Suprapubic skin (tissue), 4 donors: ENCODE measurements around the gene HPGDS. TPM values are rescaled to one million over a fixed set of nuclear protein-coding genes. Genes with fewer than 3 reads are reported as not detected.

Experiments used
- DNase-seq, 2 donors: peaks; one replicate each; pipeline ENCODE4 v3.0.0-alpha.2; 2019; ENCODE audit warnings: low spot score in 2 of 2
- H3K27ac ChIP-seq: fragments of 200-600 bp; sonication (generic); one replicate; pipeline ENCODE4 v1.5.1; 2019
- H3K27me3 ChIP-seq: fragments of 200-600 bp; sonication (generic); one replicate; pipeline ENCODE4 v1.5.1; 2019
- H3K36me3 ChIP-seq: fragments of 200-600 bp; sonication (generic); one replicate; pipeline ENCODE4 v1.5.1; 2019
- H3K4me1 ChIP-seq: fragments of 200-600 bp; sonication (generic); one replicate; pipeline ENCODE4 v1.5.1; 2019
- H3K4me3 ChIP-seq: fragments of 200-600 bp; sonication (generic); one replicate; pipeline ENCODE4 v1.5.1; 2019; ENCODE audit warnings: mild to moderate bottlenecking
- H3K9me3 ChIP-seq: fragments of 200-600 bp; sonication (generic); one replicate; pipeline ENCODE4 v1.5.1; 2019
- EP300 ChIP-seq: sonication (generic); formaldehyde crosslinking; IDR thresholded peaks from one replicate; pipeline ENCODE4 v1.6.1; 2017; ENCODE audit warnings: antibody characterized with exemption
- POLR2A ChIP-seq, 2 donors: fragments of 450-650 bp; IDR thresholded peaks; one replicate each; pipeline ENCODE4 v1.6.1; 2017; ENCODE audit warnings: antibody characterized with exemption in 2 of 2, mild to moderate bottlenecking in 2 of 2, moderate library complexity in 2 of 2
- POLR2AphosphoS5 ChIP-seq, 3 donors: sonication (generic); formaldehyde crosslinking; IDR thresholded peaks; one replicate each; pipeline ENCODE4 v1.6.1; 2017; ENCODE audit warnings: antibody characterized with exemption in 3 of 3
- WGBS: methylation state at CpG from one replicate; pipeline ENCODE4 v1.1.5; 2018; 5-methylcytosine and 5-hydroxymethylcytosine counted together
- total RNA-seq, 4 donors: library from RNA; depleted of rRNA; stranded (reverse); fragments of >200 nt; gene quantifications; one replicate each; pipeline ENCODE4 v1.1.0, GENCODE V29; 2016
- TF ChIP-seq, protein P1 (sequence below), 2 donors: fragments of 200-600 bp in 1 of 2; fragments of 450-650 bp in 1 of 2; sonication (generic) in 1 of 2; IDR thresholded peaks; one replicate each; pipeline ENCODE4 v1.5.1; 2016 to 2019; ENCODE audit warnings: antibody characterized with exemption in 2 of 2, mild to moderate bottlenecking in 1 of 2, moderate library complexity in 1 of 2

HPGDS gene
- total RNA-seq, 4 donors from 2014 or later: 1.8 to 4.8 (median 2.3) TPM

DNA sequence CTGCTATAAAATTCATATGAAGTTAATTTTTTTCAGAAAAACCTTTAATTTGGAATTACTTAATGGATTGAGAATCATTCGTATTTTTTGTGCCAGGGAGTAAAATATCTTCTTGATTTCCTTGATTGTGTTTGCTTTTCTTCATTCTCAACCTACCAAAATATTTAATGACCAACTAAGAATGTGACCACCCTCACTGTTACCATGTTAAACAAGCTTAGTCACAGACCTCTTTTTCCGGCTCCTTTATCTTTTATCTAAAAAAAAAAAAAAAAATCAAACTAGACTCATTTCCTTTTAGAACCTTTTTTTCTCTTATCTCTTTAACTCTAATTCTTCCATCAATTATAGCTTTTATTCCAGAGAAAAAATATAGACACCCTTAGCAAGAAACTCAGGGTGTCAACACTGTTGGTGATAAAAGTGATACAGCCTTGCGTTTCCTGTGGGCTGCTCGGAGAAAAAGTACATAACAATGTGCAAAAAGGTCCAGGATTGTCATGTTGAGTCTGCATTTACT is 20.6 kb upstream of the HPGDS start:
- DNase-seq: no peak
- H3K27ac ChIP-seq: no peak overlapping the region
- 78% methylated on average over 4 of the region's 4 CpGs for WGBS
- no peak overlapping the region for H3K4me3 ChIP-seq
- no peaks in the 10 kb centered on the region for H3K27me3 ChIP-seq
- H3K36me3 ChIP-seq: no peaks in the 10 kb centered on the region
- H3K4me1 ChIP-seq: no peaks in the 10 kb centered on the region
- no peak for TF ChIP-seq POLR2A (IDR thresholded peaks at IDR 0.05)
- no peak for TF ChIP-seq POLR2AphosphoS5 (IDR thresholded peaks at IDR 0.05)
- no peak for TF ChIP-seq EP300
- TF ChIP-seq, protein P1, sequence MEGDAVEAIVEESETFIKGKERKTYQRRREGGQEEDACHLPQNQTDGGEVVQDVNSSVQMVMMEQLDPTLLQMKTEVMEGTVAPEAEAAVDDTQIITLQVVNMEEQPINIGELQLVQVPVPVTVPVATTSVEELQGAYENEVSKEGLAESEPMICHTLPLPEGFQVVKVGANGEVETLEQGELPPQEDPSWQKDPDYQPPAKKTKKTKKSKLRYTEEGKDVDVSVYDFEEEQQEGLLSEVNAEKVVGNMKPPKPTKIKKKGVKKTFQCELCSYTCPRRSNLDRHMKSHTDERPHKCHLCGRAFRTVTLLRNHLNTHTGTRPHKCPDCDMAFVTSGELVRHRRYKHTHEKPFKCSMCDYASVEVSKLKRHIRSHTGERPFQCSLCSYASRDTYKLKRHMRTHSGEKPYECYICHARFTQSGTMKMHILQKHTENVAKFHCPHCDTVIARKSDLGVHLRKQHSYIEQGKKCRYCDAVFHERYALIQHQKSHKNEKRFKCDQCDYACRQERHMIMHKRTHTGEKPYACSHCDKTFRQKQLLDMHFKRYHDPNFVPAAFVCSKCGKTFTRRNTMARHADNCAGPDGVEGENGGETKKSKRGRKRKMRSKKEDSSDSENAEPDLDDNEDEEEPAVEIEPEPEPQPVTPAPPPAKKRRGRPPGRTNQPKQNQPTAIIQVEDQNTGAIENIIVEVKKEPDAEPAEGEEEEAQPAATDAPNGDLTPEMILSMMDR (IDR thresholded peaks at IDR 0.05): no peak
- H3K9me3 ChIP-seq: no peaks in the 10 kb centered on the region

DNA sequence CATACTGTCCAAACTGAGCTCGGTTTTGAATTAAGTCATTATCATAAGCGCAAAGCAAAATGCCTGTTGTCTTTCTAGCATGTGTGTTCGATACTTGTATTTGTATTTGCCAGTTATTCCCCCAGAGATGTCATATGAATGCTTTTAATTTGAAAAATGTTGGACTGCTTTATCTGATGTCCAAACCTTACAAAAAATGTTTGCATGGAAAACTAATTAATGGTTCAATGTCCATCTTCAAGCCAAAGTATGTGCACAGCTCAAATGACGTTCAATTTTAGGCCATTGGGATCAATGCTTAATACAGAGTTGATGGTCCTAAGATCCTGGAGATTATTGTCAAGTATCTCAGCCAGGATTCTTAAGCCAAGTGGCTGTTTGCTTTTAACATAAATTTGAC is 17.2 kb upstream of the HPGDS start:
- Histone ChIP-seq H3K9me3 (no peaks in the 10 kb centered on the region), H3K4me3 (no peak overlapping the region), H3K4me1 (no peaks in the 10 kb centered on the region), H3K27ac (no peak overlapping the region), H3K27me3 (no peaks in the 10 kb centered on the region), H3K36me3 (no peaks in the 10 kb centered on the region)
- 61% methylated on average over 4 of the region's 4 CpGs for WGBS
- TF ChIP-seq, protein P1 (IDR thresholded peaks at IDR 0.05): no peak
- TF ChIP-seq POLR2A (IDR thresholded peaks at IDR 0.05) (no peak), POLR2AphosphoS5 (IDR thresholded peaks at IDR 0.05) (no peak), EP300 (no peak)
- no peak for DNase-seq

- Histone ChIP-seq H3K4me1 (no peaks in the 10 kb centered on the region), H3K9me3 (no peaks in the 10 kb centered on the region), H3K27ac (no peak overlapping the region), H3K36me3 (no peaks in the 10 kb centered on the region), H3K4me3 (no peak overlapping the region), H3K27me3 (no peaks in the 10 kb centered on the region)
- 84% methylated on average over 2 of the region's 2 CpGs for WGBS
- TF ChIP-seq POLR2A (IDR thresholded peaks at IDR 0.05) (no peak), EP300 (no peak), POLR2AphosphoS5 (IDR thresholded peaks at IDR 0.05) (no peak)
- TF ChIP-seq, protein P1 (IDR thresholded peaks at IDR 0.05): no peak
- DNase-seq: no peak
Measured at GRCh38 chr4:94359221-94359620, 16.6 kb upstream of the HPGDS start.

- H3K36me3 ChIP-seq: no peaks in the 10 kb centered on the region
- H3K4me3 ChIP-seq: no peak overlapping the region
- no peaks in the 10 kb centered on the region for H3K4me1 ChIP-seq
- no peak overlapping the region for H3K27ac ChIP-seq
- no peak for TF ChIP-seq POLR2A (IDR thresholded peaks at IDR 0.05)
- TF ChIP-seq POLR2AphosphoS5 (IDR thresholded peaks at IDR 0.05): no peak
- TF ChIP-seq EP300: no peak
- TF ChIP-seq, protein P1 (IDR thresholded peaks at IDR 0.05): no peak
- no peaks in the 10 kb centered on the region for H3K27me3 ChIP-seq
- H3K9me3 ChIP-seq: no peaks in the 10 kb centered on the region
- DNase-seq: no peak
Measured at GRCh38 chr4:94358101-94358500, 15.5 kb upstream of the HPGDS start.

GRCh38 chr4:94357624-94358023 is 15.0 kb upstream of the HPGDS start:
- no peak for DNase-seq
- Histone ChIP-seq H3K36me3 (no peaks in the 10 kb centered on the region), H3K4me1 (no peaks in the 10 kb centered on the region), H3K27ac (no peak overlapping the region), H3K9me3 (no peaks in the 10 kb centered on the region), H3K4me3 (no peak overlapping the region), H3K27me3 (no peaks in the 10 kb centered on the region)
- WGBS: 95% methylated on average over 2 of the region's 2 CpGs
- no peak for TF ChIP-seq POLR2A (IDR thresholded peaks at IDR 0.05)
- no peak for TF ChIP-seq POLR2AphosphoS5 (IDR thresholded peaks at IDR 0.05)
- TF ChIP-seq, protein P1 (IDR thresholded peaks at IDR 0.05): no peak
- no peak for TF ChIP-seq EP300
